GM19324 (cell line): ENCODE results near the gene IL1RAPL1.

ENCODE experiments used
- ATAC-seq: cut with Tn5 transposase; IDR thresholded peaks from one replicate; pipeline ENCODE4 v1.9.1; 2021; ENCODE audit warnings: mild to moderate bottlenecking, moderate library complexity; ENCODE audit not compliant: unreplicated experiment, low FRiP score

The IL1RAPL1 gene

GRCh38 chrX:28586981-28587551 is at the start of gene IL1RAPL1:
IL1RAPL1 (plus strand) TSS chrX:28587446.
- no peak for ATAC-seq

DNA sequence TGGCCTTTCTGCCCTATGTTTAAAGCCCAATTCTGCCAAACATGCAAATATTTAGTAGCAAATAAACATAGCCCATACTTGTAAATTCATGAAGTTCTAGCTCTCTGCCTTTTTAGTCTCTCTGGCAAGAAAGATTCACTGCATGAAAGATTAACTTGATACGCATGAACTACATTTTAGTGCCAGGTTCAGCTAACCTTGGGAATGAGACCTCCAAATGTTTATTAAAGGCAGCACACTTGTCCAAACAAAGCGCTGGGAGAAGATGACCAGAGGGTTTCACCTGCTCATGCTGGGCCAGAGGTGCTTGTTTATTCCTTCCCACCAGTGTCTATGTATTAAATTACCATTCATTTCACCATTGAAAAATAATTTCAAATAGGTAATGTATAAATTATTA is 44.5 kb upstream of the IL1RAPL1 start:
- ATAC-seq = no peak

DNA sequence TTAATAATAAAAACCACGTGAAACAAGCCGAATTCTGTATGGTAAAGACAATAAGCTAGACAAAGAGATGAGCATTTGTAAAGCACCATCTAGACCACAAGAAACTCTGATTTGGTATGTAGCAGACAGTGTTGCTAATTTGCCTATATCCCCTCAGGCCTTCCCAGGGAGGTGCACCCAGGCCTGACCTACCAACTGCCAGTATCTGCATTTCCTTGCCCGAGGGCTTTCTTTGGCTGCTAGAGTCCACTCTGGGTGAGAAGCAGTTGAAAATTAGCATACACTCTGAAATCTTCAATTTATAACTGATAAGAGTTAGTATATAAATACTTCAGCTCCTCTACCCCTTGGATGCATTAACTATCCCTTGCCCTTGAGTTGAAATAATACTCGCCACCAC is 37.4 kb upstream of the IL1RAPL1 start:
- ATAC-seq = no peak

GRCh38 chrX:28550331-28550872 is 36.8 kb upstream of the IL1RAPL1 start:
- no peak for ATAC-seq

DNA sequence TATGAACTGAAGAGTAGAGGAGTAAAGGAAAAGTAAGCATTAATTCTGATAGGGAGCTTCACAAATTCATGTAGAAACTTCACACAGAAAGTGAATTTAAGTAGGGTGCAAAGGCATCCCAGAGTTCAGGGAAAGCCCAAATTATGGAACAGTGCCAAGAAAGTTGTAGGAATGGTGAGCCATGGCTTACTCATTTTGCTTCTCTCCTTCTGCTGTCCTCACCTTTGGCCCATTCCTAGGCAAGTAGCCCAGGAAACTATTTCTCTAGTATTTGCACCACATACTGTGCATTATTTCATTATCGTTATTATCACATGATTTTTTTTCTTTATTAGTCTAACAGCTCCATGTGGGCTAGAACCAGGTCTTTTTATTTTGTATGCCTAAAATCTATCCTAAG is 34.9 kb upstream of the IL1RAPL1 start:
- ATAC-seq = no peak

- no peak for ATAC-seq
These were observed 34.1 kb upstream of the IL1RAPL1 start for GRCh38 chrX:28552882-28553829.

GRCh38 chrX:28576117-28576516 is 11.1 kb upstream of the IL1RAPL1 start:
- no peak for ATAC-seq

DNA sequence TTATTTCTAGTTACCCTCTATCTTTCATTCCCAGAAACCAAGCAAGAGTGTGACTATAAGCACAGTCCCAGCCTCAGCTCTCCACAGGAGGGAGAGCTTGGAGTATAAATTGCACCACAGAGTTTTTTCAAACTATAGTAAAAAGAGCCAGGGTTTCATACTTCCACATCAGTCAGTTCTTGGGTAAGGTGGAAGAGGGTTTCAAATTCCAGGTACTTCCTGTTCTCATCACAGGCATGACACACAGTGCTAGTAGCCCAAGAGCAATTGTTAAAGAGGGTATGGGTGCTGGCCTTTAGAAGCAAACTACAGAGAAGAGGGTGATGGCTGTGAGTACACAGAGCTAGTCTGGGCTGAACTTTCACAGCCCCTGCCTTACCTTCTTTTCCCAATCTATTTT is 5.7 kb upstream of the IL1RAPL1 start:
- ATAC-seq = no peak

- no peak for ATAC-seq
These were observed 4.7 kb upstream of the IL1RAPL1 start for GRCh38 chrX:28582511-28582910.

DNA sequence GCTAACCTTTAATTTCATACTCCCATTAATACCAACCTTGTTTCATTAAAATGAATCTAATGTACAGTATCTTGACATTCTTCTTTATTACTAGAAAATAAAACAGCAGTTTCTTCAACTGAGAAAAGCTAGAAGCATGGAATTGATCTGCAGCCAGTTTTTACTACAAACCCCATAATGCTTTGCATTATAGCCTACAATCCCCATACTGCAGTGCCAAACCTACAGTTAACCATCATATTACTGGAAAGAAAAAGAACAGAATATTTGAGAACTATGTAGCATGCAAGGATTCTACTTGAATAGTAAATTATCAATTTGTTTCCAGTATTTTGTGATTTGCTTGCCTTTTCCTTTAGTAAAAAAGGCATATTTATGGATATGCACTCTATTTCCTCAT is 3.2 kb upstream of the IL1RAPL1 start:
- ATAC-seq = no peak

DNA sequence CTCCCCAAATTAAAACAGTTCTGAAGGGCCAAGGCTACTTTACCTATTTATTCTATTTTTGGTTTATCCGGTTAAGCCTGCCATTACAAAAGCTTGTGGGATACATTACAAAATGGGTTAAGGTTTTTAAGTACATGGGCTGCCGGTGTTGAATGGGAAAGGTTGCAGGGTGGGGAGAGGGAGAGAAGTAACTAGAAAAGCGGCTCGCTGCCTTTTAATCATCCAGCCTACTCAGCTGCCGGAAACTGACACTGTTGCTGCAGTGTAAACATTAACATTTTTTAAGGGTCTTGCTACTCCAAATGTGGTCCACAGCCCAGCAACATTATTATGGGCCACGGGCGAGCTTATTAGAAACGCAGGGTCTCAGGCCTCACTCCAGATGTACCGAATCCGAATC is 1.5 kb upstream of the IL1RAPL1 start:
- ATAC-seq = no peak

- ATAC-seq = no peak
These were observed 960 bp upstream of the IL1RAPL1 start for GRCh38 chrX:28586286-28586685.

DNA sequence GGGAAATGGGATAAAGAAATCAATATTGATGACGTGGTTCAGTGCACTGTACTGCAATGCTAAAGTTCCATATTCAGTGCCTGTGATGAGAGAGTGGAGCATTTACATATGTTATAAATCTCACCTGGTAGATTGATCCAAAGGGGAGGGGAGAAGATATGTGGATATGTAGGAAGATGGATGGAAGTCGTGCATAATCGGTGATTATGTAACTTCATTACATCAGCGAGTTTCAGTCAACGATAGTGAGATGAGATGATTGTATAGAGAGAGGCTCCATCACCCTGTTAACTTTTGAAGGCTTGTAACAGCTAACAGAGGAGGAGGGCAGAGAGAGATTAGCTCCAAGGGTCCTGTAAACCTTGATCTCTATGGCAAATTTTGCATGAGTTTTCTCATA is 1.8 kb downstream of the IL1RAPL1 start:
- ATAC-seq = no peak

DNA sequence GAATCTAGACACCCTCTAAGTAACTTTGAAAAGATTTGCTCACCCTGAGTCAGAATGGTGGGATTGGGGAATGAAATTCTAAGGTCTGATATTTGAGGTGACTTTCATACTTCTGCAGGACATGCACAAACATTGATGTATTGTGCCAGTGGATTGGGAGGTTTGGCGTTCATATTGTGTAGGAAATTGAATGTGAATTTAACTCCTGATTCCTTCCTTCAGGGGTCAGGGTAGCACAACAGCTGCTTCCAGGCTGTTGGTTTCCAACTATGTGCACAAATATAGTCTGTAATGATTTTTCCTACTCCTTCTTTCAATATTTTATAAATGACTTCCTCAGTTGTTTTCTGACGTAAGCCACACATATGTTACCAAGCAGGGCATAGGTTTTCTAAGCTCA is 3.1 kb downstream of the IL1RAPL1 start:
- ATAC-seq = no peak

- ATAC-seq = no peak
These were observed 4.3 kb downstream of the IL1RAPL1 start for GRCh38 chrX:28591542-28591941.

DNA sequence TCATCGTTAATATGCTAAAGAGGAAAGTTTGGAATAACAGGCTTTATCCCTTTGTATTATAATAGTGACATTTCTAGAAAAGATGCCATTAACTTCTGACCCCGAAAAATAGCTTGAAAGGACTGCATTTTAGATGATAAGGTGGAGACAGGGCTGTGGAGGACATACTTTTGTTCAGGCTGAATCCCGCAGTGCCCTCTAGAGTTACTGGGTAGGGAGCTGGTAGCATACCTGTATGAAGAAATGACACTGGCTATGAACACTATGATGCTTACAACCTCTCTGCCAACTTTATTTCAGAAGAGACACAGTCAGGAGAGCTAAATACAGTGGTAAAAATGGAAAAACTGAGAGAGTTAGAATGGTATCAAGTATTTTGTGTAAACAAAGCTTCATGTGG is 8.1 kb downstream of the IL1RAPL1 start:
- ATAC-seq = no peak

DNA sequence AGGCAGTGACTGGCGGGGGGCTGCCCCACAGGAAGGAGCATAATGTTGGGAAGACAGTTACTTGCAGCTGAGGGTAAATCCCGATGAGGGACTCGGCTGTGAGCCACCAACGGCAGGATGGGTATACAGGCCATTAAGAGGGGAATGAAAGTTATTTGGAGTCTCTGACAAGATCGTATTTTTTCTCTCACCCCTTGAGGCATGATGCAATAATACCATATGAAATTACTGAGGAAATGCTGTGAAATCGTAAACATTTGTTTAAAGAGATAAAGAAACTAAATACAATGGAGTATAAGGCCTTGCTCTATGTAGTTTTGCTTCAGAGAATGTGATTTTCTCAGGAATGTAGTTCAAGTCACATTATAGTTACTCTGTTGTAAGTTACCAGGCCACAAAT is 12.7 kb downstream of the IL1RAPL1 start:
- no peak for ATAC-seq

DNA sequence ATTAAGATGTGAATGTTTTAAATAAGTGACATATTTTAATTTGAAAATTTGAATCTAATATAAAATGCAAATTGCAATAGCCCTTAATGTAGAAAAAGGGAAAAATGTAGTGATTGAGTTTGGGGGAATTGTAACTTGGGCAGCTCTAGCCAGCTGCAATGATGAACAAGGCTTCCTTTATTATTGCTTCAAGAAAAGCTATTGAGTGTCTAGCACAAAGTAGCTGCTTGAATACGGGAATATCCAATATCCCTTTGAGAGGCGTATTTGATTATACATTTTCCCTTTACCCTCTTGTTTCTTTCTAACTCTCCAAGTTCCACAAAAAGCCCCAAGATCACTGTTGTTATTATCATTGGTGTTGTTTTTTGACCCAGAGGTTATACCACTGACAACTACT is 21.8 kb downstream of the IL1RAPL1 start:
- no peak for ATAC-seq

DNA sequence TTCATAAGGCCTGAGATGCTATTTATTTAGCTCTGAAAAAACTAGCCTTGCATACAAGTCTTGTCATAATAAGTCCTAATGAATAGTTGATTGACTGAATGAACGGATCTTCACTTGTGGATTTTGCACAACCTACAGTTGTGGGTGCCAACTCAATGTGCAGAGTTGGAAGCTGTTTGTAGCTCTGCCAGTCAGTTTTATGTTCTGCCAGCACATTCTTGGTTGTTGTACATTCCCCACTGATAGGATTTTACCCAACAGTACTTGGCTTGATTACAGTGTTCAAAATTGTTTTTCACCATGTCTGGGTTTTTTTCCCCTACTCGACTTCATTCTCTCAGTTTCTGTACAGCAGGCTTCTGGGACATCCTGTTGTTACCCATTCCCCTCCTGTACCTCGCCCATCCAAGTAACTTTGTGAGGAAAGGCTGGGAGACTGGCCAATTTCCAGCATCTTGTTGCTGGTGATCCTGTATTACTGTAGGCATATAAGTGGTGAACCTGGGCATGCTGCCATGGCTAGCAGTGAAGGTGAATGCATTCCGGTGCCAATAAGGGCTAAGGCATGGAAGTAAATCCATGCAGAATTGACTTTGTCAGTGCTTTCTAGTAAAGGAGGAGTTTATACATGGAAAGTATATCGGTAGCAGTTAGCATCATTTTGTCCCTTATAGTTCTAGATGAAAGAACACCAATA is 22.8 kb downstream of the IL1RAPL1 start:
- no peak for ATAC-seq

- ATAC-seq = no peak
These were observed 23.5 kb downstream of the IL1RAPL1 start for GRCh38 chrX:28610746-28611145.

DNA sequence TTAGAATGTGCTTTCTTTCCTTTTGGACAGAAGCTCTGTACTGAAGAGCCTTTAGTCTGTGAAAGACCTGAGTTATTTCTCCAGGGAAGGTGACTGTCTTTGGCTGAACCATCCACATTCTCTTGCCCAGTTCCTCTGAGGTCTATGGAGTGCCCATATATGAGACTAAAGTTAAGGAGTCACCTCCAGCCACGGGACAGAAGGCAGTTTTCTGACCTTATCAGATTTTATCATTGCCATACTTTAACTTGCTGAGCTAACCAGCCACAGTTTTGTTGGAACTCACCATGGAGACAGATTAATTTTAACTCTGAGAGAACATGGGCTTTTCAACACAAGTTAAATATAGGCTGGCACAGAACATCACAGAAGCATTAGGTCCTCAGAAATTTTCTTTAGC is 26.3 kb downstream of the IL1RAPL1 start:
- ATAC-seq = no peak
